ENCODE measurements around the gene ATP5F1A.

The ATP5F1A gene

GRCh38 chr18:46080156-46080555 lies 17.9 kb downstream of the ATP5F1A start:
- TF ChIP-seq EZH2phosphoT487 (conservative IDR thresholded peaks at IDR 0.05; ENCODE audit: low read length): no peak
- TF ChIP-seq CTCF (IDR thresholded peaks at IDR 0.05; ENCODE audit: insufficient read depth, low read length, poor library complexity, severe bottlenecking): no peak

GRCh38 chr18:46079336-46079735 lies 18.8 kb downstream of the ATP5F1A start:
- peaks cover 42% of the 10 kb centered on the region for H3F3A ChIP-seq (ENCODE audit: insufficient read depth)
- peaks cover 39% of the 10 kb centered on the region for H3K36me3 ChIP-seq (ENCODE audit: low read length)

More at GRCh38 chr18:46080156-46080555, 17.9 kb downstream of the ATP5F1A start:
- Histone ChIP-seq H3K27ac (ENCODE audit: low read depth, low read length) (no peak overlapping the region), H2AFZ (ENCODE audit: low read depth, low read length, severe bottlenecking) (no peak overlapping the region), H3K9me2 (replicated peaks; ENCODE audit: insufficient read depth, low read length) (no peaks in the 10 kb centered on the region), H3K27me3 (ENCODE audit: low read length) (no peaks in the 10 kb centered on the region), H3K36me3 (ENCODE audit: low read length) (peaks cover 46% of the 10 kb centered on the region), H3K4me2 (ENCODE audit: low read depth, low read length, poor library complexity, severe bottlenecking) (no peak overlapping the region), H3K79me2 (ENCODE audit: insufficient read depth, low read length) (no peaks in the 10 kb centered on the region; the same call in 1 of the 2 replicates), H3K9me3 (ENCODE audit: insufficient read depth, low read length) (no peaks in the 10 kb centered on the region), H3F3A (ENCODE audit: insufficient read depth) (peaks cover 42% of the 10 kb centered on the region), H4K20me1 (ENCODE audit: low read depth, low read length) (no peaks in the 10 kb centered on the region), H3K4me3 (ENCODE audit: insufficient read depth, low read length, poor library complexity, severe bottlenecking) (no peak overlapping the region), H3K9ac (ENCODE audit: low read length) (no peak overlapping the region)

GRCh38 chr18:46073474-46074331 lies 24.4 kb downstream of the ATP5F1A start:
- no peak overlapping the region for H3K27ac ChIP-seq (ENCODE audit: low read depth, low read length)
- H3K4me3 ChIP-seq (ENCODE audit: insufficient read depth, low read length, poor library complexity, severe bottlenecking): no peak overlapping the region
- H3K27me3 ChIP-seq (ENCODE audit: low read length): no peaks in the 10 kb centered on the region
- H3K79me2 ChIP-seq (ENCODE audit: insufficient read depth, low read length): no peaks in the 10 kb centered on the region
- TF ChIP-seq CTCF (IDR thresholded peaks at IDR 0.05; ENCODE audit: insufficient read depth, low read length, poor library complexity, severe bottlenecking) (peak; percentile 79), EZH2phosphoT487 (conservative IDR thresholded peaks at IDR 0.05; ENCODE audit: low read length) (no peak)
- no peak overlapping the region for H2AFZ ChIP-seq (ENCODE audit: low read depth, low read length, severe bottlenecking)
- H3K9me2 ChIP-seq (replicated peaks; ENCODE audit: insufficient read depth, low read length): no peaks in the 10 kb centered on the region
- no peaks in the 10 kb centered on the region for H4K20me1 ChIP-seq (ENCODE audit: low read depth, low read length)
- no peaks in the 10 kb centered on the region for H3K9me3 ChIP-seq (ENCODE audit: insufficient read depth, low read length)
- peaks cover 28% of the 10 kb centered on the region; the same call in 1 of the 2 replicates for H3F3A ChIP-seq (ENCODE audit: insufficient read depth)
- no peak overlapping the region for H3K4me2 ChIP-seq (ENCODE audit: low read depth, low read length, poor library complexity, severe bottlenecking)
- no peak overlapping the region for H3K9ac ChIP-seq (ENCODE audit: low read length)
- no peaks in the 10 kb centered on the region; the same call in 1 of the 2 replicates for H3K36me3 ChIP-seq (ENCODE audit: low read length)

More at GRCh38 chr18:46079336-46079735, 18.8 kb downstream of the ATP5F1A start:
- Histone ChIP-seq H3K9me2 (replicated peaks; ENCODE audit: insufficient read depth, low read length) (no peaks in the 10 kb centered on the region), H4K20me1 (ENCODE audit: low read depth, low read length) (no peaks in the 10 kb centered on the region), H3K9ac (ENCODE audit: low read length) (no peak overlapping the region), H3K9me3 (ENCODE audit: insufficient read depth, low read length) (no peaks in the 10 kb centered on the region), H3K27ac (ENCODE audit: low read depth, low read length) (no peak overlapping the region), H2AFZ (ENCODE audit: low read depth, low read length, severe bottlenecking) (no peak overlapping the region), H3K27me3 (ENCODE audit: low read length) (no peaks in the 10 kb centered on the region), H3K79me2 (ENCODE audit: insufficient read depth, low read length) (no peaks in the 10 kb centered on the region; the same call in 1 of the 2 replicates), H3K4me3 (ENCODE audit: insufficient read depth, low read length, poor library complexity, severe bottlenecking) (no peak overlapping the region), H3K4me2 (ENCODE audit: low read depth, low read length, poor library complexity, severe bottlenecking) (no peak overlapping the region)
- TF ChIP-seq EZH2phosphoT487 (conservative IDR thresholded peaks at IDR 0.05; ENCODE audit: low read length) (no peak), CTCF (IDR thresholded peaks at IDR 0.05; ENCODE audit: insufficient read depth, low read length, poor library complexity, severe bottlenecking) (no peak)
